Activated CD8-positive, alpha-beta T cell treated with anti-CD3 and anti-CD28 coated beads, Interleukin-2, amount 10 ng/mL, durations not matched to agents 7 days and 5 days (primary cell): ENCODE measurements around the gene EVC2. TPM values are rescaled to one million over a fixed set of nuclear protein-coding genes. Genes with fewer than 3 reads are reported as not detected.

Experiments used
- ATAC-seq: fragments of 150-1000 bp; cut with Tn5 transposase; one replicate; pipeline ENCODE4 v1.10.0; 2021; ENCODE audit warnings: moderate library complexity
- CTCF ChIA-PET: fragments of 350-600 bp; sonication (Branson Sonifier 250); formaldehyde crosslinking; loops from one replicate; lab custom pipeline; 2021; ENCODE audit warnings: antibody characterized with exemption; lab: Charles Lee
- POLR2A ChIA-PET: fragments of 350-600 bp; sonication (Branson Sonifier 250); formaldehyde crosslinking; loops from one replicate; lab custom pipeline; 2021; ENCODE audit warnings: antibody characterized with exemption; lab: Charles Lee
- DNase-seq: peaks from one replicate; pipeline ENCODE4 v3.0.0-alpha.2; 2020
- H3K27ac Mint-ChIP-seq: one replicate; pipeline ENCODE4 v1.8.0; 2021; ENCODE audit warnings: mild to moderate bottlenecking, mixed read lengths
- H3K27me3 Mint-ChIP-seq: one replicate; pipeline ENCODE4 v1.8.0; 2021; ENCODE audit warnings: low read depth, mixed read lengths
- H3K36me3 Mint-ChIP-seq: one replicate; pipeline ENCODE4 v1.8.0; 2021; ENCODE audit warnings: low read depth, mixed read lengths
- H3K4me1 Mint-ChIP-seq: one replicate; pipeline ENCODE4 v1.8.0; 2021; ENCODE audit warnings: low read depth, mixed read lengths
- H3K4me3 Mint-ChIP-seq: one replicate; pipeline ENCODE4 v1.8.0; 2021; ENCODE audit warnings: mild to moderate bottlenecking, mixed read lengths
- H3K9me3 Mint-ChIP-seq: one replicate; pipeline ENCODE4 v1.8.0; 2022; ENCODE audit warnings: mixed read lengths; ENCODE audit not compliant: insufficient read depth
- total RNA-seq, 2 experiments: library from RNA; stranded (reverse); gene quantifications; one replicate each; pipeline ENCODE4 v1.2.3, GENCODE V29; 2021

EVC2 gene
- total RNA-seq, 2 experiments from 2014 or later, result 1.1 to 1.3 TPM

- H3K27ac Mint-ChIP-seq, result no peak overlapping the region
These were observed 43.5 kb upstream of the EVC2 start for GRCh38 chr4:5751666-5752375.

GRCh38 chr4:5750946-5751665 lies 42.7 kb upstream of the EVC2 start:
- CTCF ChIA-PET, result no interaction called here
- H3K27me3 Mint-ChIP-seq, result no peaks in the 10 kb centered on the region
- H3K9me3 Mint-ChIP-seq, result no peaks in the 10 kb centered on the region

More at GRCh38 chr4:5751666-5752375, 43.5 kb upstream of the EVC2 start:
- Mint-ChIP-seq H3K36me3 (no peaks in the 10 kb centered on the region), H3K4me3 (no peak overlapping the region), H3K9me3 (no peaks in the 10 kb centered on the region), H3K4me1 (no peaks in the 10 kb centered on the region), H3K27me3 (no peaks in the 10 kb centered on the region)
- POLR2A ChIA-PET, result no interaction called here
- CTCF ChIA-PET, result no interaction called here
- ATAC-seq (no peak), DNase-seq (no peak)

GRCh38 chr4:5750052-5750945 lies 41.9 kb upstream of the EVC2 start:
- Mint-ChIP-seq H3K4me3 (no peak overlapping the region), H3K36me3 (no peaks in the 10 kb centered on the region), H3K27me3 (no peaks in the 10 kb centered on the region), H3K27ac (no peak overlapping the region), H3K9me3 (no peaks in the 10 kb centered on the region), H3K4me1 (no peaks in the 10 kb centered on the region)
- no peak for ATAC-seq
- CTCF ChIA-PET, result no interaction called here
- DNase-seq, result no peak
- POLR2A ChIA-PET, result no interaction called here

More at GRCh38 chr4:5750946-5751665, 42.7 kb upstream of the EVC2 start:
- Mint-ChIP-seq H3K4me1 (no peaks in the 10 kb centered on the region), H3K27ac (no peak overlapping the region), H3K36me3 (no peaks in the 10 kb centered on the region), H3K4me3 (no peak overlapping the region)
- POLR2A ChIA-PET, result no interaction called here
- ATAC-seq (no peak), DNase-seq (no peak)

GRCh38 chr4:5749568-5749967 lies 41.2 kb upstream of the EVC2 start:
- POLR2A ChIA-PET, result no interaction called here
- no peaks in the 10 kb centered on the region for H3K9me3 Mint-ChIP-seq
- no peak for ATAC-seq

GRCh38 chr4:5747738-5748375 lies 39.5 kb upstream of the EVC2 start:
- H3K4me3 Mint-ChIP-seq, result no peak overlapping the region
- H3K9me3 Mint-ChIP-seq, result no peaks in the 10 kb centered on the region
- CTCF ChIA-PET, result no interaction called here
- ATAC-seq, result no peak
- POLR2A ChIA-PET, result no interaction called here
- DNase-seq, result no peak
- no peak overlapping the region for H3K27ac Mint-ChIP-seq
- no peaks in the 10 kb centered on the region for H3K4me1 Mint-ChIP-seq
- no peaks in the 10 kb centered on the region for H3K27me3 Mint-ChIP-seq
- H3K36me3 Mint-ChIP-seq, result no peaks in the 10 kb centered on the region

More at GRCh38 chr4:5749568-5749967, 41.2 kb upstream of the EVC2 start:
- H3K4me1 Mint-ChIP-seq, result no peaks in the 10 kb centered on the region
- CTCF ChIA-PET, result no interaction called here
- no peak overlapping the region for H3K4me3 Mint-ChIP-seq
- H3K27ac Mint-ChIP-seq, result no peak overlapping the region
- no peaks in the 10 kb centered on the region for H3K27me3 Mint-ChIP-seq
- H3K36me3 Mint-ChIP-seq, result no peaks in the 10 kb centered on the region
- DNase-seq, result no peak

- H3K27me3 Mint-ChIP-seq, result no peaks in the 10 kb centered on the region
- POLR2A ChIA-PET, result interaction anchor here (0.7 kb wide), 1 partner anchor 871 kb away, joined by 3 read pairs; no protein-coding TSS in a partner anchor
- H3K4me1 Mint-ChIP-seq, result no peaks in the 10 kb centered on the region
- H3K4me3 Mint-ChIP-seq, result no peak overlapping the region
- no peak for DNase-seq
- CTCF ChIA-PET, result no interaction called here
- no peaks in the 10 kb centered on the region for H3K36me3 Mint-ChIP-seq
- ATAC-seq, result no peak
- H3K9me3 Mint-ChIP-seq, result no peaks in the 10 kb centered on the region
- no peak overlapping the region for H3K27ac Mint-ChIP-seq
These were observed 38.7 kb upstream of the EVC2 start for GRCh38 chr4:5746829-5747737.

- H3K4me3 Mint-ChIP-seq, result no peak overlapping the region
- DNase-seq (no peak), ATAC-seq (no peak)
- no peak overlapping the region for H3K27ac Mint-ChIP-seq
- H3K36me3 Mint-ChIP-seq, result no peaks in the 10 kb centered on the region
- ChIA-PET CTCF (no interaction called here), POLR2A (interaction anchor here (0.7 kb wide), 1 partner anchor 870 kb away, joined by 3 read pairs; no protein-coding TSS in a partner anchor)
- H3K4me1 Mint-ChIP-seq, result no peaks in the 10 kb centered on the region
- H3K9me3 Mint-ChIP-seq, result no peaks in the 10 kb centered on the region
- H3K27me3 Mint-ChIP-seq, result no peaks in the 10 kb centered on the region
These were observed 37.9 kb upstream of the EVC2 start for GRCh38 chr4:5746250-5746649.

GRCh38 chr4:5742968-5743367 lies 34.6 kb upstream of the EVC2 start:
- Mint-ChIP-seq H3K27me3 (no peaks in the 10 kb centered on the region), H3K9me3 (no peaks in the 10 kb centered on the region), H3K27ac (no peak overlapping the region), H3K4me3 (no peak overlapping the region), H3K4me1 (no peaks in the 10 kb centered on the region), H3K36me3 (no peaks in the 10 kb centered on the region)
- ChIA-PET POLR2A (no interaction called here), CTCF (no interaction called here)
- no peak for DNase-seq
- no peak for ATAC-seq

- H3K4me1 Mint-ChIP-seq, result no peaks in the 10 kb centered on the region
- H3K4me3 Mint-ChIP-seq, result no peak overlapping the region
- ATAC-seq, result no peak
- POLR2A ChIA-PET, result no interaction called here
- no peaks in the 10 kb centered on the region for H3K9me3 Mint-ChIP-seq
- H3K36me3 Mint-ChIP-seq, result no peaks in the 10 kb centered on the region
- CTCF ChIA-PET, result no interaction called here
- no peaks in the 10 kb centered on the region for H3K27me3 Mint-ChIP-seq
- no peak for DNase-seq
- H3K27ac Mint-ChIP-seq, result no peak overlapping the region
These were observed 34.0 kb upstream of the EVC2 start for GRCh38 chr4:5742388-5742787.

- DNase-seq (no peak), ATAC-seq (no peak)
- no peak overlapping the region for H3K4me3 Mint-ChIP-seq
- H3K4me1 Mint-ChIP-seq, result no peaks in the 10 kb centered on the region
- H3K27me3 Mint-ChIP-seq, result no peaks in the 10 kb centered on the region
- H3K9me3 Mint-ChIP-seq, result no peaks in the 10 kb centered on the region
- POLR2A ChIA-PET, result no interaction called here
- CTCF ChIA-PET, result no interaction called here
- no peaks in the 10 kb centered on the region for H3K36me3 Mint-ChIP-seq
- H3K27ac Mint-ChIP-seq, result no peak overlapping the region
These were observed 29.7 kb upstream of the EVC2 start for GRCh38 chr4:5738061-5738460.

GRCh38 chr4:5735463-5735862 lies 27.1 kb upstream of the EVC2 start:
- CTCF ChIA-PET, result no interaction called here
- POLR2A ChIA-PET, result no interaction called here

More at GRCh38 chr4:5735463-5735862, 27.1 kb upstream of the EVC2 start:
- Mint-ChIP-seq H3K4me3 (no peak overlapping the region), H3K27ac (no peak overlapping the region), H3K4me1 (no peaks in the 10 kb centered on the region), H3K27me3 (no peaks in the 10 kb centered on the region), H3K36me3 (no peaks in the 10 kb centered on the region), H3K9me3 (no peaks in the 10 kb centered on the region)
- no peak for ATAC-seq
- no peak for DNase-seq
